ENCODE data around the gene EIF3K.

GRCh38 chr19:38684078-38684861 is 65.3 kb downstream of the EIF3K start:
- TF ChIP-seq, protein P1, sequence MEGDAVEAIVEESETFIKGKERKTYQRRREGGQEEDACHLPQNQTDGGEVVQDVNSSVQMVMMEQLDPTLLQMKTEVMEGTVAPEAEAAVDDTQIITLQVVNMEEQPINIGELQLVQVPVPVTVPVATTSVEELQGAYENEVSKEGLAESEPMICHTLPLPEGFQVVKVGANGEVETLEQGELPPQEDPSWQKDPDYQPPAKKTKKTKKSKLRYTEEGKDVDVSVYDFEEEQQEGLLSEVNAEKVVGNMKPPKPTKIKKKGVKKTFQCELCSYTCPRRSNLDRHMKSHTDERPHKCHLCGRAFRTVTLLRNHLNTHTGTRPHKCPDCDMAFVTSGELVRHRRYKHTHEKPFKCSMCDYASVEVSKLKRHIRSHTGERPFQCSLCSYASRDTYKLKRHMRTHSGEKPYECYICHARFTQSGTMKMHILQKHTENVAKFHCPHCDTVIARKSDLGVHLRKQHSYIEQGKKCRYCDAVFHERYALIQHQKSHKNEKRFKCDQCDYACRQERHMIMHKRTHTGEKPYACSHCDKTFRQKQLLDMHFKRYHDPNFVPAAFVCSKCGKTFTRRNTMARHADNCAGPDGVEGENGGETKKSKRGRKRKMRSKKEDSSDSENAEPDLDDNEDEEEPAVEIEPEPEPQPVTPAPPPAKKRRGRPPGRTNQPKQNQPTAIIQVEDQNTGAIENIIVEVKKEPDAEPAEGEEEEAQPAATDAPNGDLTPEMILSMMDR (IDR thresholded peaks at IDR 0.05): no peak
- no peak for TF ChIP-seq EZH2phosphoT487 (IDR thresholded peaks at IDR 0.05)
